ENCODE measurements around the gene VMO1. TPM values are rescaled to one million over a fixed set of nuclear protein-coding genes. Genes with fewer than 3 reads are reported as not detected.

Gene VMO1
- total and polyA plus RNA-seq, 4 experiments from 2014 or later, result 0.50 TPM; not detected in 3

DNA sequence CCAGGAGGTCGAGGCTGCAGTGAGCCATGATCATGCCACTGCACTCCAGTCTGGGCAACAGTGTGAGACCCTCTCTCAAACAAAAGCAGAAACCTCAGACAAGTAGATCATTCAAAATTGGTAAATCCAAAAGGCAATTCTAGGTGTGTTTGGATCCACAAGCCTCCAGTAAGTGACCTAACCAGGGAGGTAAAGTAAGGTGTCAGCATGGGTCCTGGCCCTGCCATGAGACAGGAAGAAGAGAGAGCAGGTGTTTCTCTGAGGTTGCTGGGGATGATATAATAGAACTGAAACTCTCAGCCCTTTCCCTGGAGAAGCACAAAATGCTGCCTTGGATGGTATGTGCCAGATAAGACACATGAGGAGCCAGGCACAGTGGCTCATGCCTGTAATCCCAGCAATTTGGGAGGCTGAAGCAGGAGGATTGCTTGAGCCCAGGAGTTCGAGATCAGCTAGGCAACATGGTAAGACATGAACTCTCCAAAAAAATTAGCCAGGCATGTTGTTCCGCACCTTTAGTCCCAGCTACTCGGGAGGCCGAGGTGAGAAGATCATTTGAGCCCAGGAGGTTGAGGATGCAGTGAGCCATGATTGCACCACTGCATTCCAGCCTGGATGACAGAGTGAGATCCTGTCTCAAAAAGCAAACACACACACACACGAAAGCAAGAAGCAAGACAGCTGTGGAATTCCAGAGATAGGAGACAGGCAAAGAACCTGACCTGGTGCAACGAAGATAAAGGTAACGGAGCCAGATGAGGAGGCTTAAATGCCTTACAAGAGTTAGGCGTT lies 8.0 kb downstream of the VMO1 start:
- Mint-ChIP-seq H3K27ac (no peak overlapping the region), H3K27me3 (peaks cover 21 to 23% of the 10 kb centered on the region in 2 donors), H3K36me3 (no peaks in the 10 kb centered on the region), H3K9me3 (no peaks in the 10 kb centered on the region), H3K4me3 (no peak overlapping the region), H3K4me1 (peaks cover 0 to 5% (median 2%) of the 10 kb centered on the region in 4 donors)
- no peak overlapping the region for H3K27ac ChIP-seq (ENCODE audit: low read depth, low read length)
- H3K4me1 ChIP-seq (ENCODE audit: insufficient read depth, low read length), result no peaks in the 10 kb centered on the region
- DNase-seq, result no peak
- no peaks in the 10 kb centered on the region for H3K9me3 ChIP-seq (ENCODE audit: control insufficient read depth in 1 of 2, low read length in 2 of 2)
- ChIA-PET POLR2A (ENCODE audit: partially characterized antibody) (no interaction called here), CTCF (ENCODE audit: partially characterized antibody) (interaction anchor here (0.9 kb wide), 2 partner anchors 125 to 131 kb away, joined by 3 to 5 read pairs; partner anchors contain the start of gene CHRNE)
- H3K36me3 ChIP-seq (ENCODE audit: insufficient read depth, low read length), result no peaks in the 10 kb centered on the region
- H3K4me3 ChIP-seq (ENCODE audit: low read length in 2 of 2), result no peak overlapping the region
- intact Hi-C loops (cut with micrococcal nuclease), result no loop called here
- H3K27me3 ChIP-seq (ENCODE audit: insufficient read depth, low read length), result peaks cover 6% of the 10 kb centered on the region

DNA sequence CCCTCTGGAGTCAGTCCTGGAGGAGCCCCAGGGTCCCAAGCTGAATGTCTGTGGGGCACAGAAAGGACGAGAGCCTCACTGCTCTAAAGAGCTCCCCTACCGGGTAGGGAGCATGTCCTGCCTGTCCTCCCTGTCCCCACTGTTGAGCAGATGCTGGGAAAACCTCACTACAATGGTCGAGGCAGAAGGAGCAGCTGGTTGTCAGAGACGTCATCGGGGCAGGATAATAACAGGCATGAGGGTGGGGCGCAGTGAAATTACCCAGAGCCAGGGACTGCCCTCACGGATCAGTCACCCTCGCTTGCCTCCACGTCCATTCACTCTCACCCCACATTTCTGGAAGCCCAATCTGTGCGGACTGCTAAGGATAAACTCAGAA lies 13.9 kb downstream of the VMO1 start:
- Histone ChIP-seq H3K4me1 (ENCODE audit: insufficient read depth, low read length) (peaks cover 7% of the 10 kb centered on the region), H3K4me3 (ENCODE audit: low read length in 2 of 2) (no peak overlapping the region), H3K36me3 (ENCODE audit: insufficient read depth, low read length) (no peaks in the 10 kb centered on the region), H3K27ac (ENCODE audit: low read depth, low read length) (no peak overlapping the region), H3K27me3 (ENCODE audit: insufficient read depth, low read length) (no peaks in the 10 kb centered on the region), H3K9me3 (ENCODE audit: control insufficient read depth in 1 of 2, low read length in 2 of 2) (no peaks in the 10 kb centered on the region)
- Mint-ChIP-seq H3K4me1 (peaks cover 7 to 15% (median 9%) of the 10 kb centered on the region in 4 donors), H3K4me3 (no peak overlapping the region), H3K36me3 (no peaks in the 10 kb centered on the region), H3K27ac (no peak overlapping the region), H3K27me3 (peaks cover 1 to 7% of the 10 kb centered on the region in 2 donors), H3K9me3 (no peaks in the 10 kb centered on the region)
- intact Hi-C loops (cut with micrococcal nuclease), result no loop called here
- POLR2A ChIA-PET (ENCODE audit: partially characterized antibody), result interaction anchor here (1.0 to 2.1 kb wide), 2 partner anchors 17 to 128 kb away, joined by 4 to 9 read pairs; partner anchors contain the start of genes C17orf107 and GLTPD2
- DNase-seq, result no peak
- CTCF ChIA-PET (ENCODE audit: partially characterized antibody), result interaction anchor here (2.1 kb wide), 1 partner anchor 18 kb away, joined by 8 read pairs; no protein-coding TSS in a partner anchor

DNA sequence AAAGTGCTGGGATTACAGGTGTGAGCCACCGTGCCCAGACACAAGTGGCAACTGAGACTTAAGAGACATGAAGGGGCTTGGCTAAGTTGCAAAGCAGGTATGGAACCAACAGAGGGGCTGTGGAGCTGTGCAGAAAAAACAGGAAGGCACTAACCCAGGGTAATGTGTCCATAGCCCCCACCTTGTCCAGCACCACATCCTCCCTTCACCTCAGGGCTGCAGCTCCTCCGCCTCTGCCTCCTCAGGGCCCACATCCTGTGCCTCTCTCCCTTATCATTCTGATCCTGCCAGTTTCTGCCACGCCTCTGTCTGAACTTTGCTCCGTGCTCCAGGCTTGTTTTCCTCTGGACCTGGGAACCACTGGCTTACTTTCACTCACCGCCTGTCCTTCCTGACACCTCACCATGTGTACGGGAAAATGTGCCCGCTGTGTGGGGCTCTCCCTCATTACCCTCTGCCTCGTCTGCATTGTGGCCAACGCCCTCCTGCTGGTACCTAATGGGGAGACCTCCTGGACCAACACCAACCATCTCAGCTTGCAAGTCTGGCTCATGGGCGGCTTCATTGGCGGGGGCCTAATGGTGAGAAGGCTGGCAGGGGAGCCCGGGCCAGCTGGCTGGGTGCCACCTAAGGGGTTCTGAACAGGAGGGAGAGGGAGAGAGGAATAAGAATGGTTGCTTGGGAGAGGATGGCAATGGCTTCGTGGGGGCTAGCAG lies 14.5 kb downstream of the VMO1 start, which contains the start of gene TM4SF5:
TM4SF5 (plus strand) TSS at position 368 of the 716 bp plus-strand sequence; CDS start at position 405, 37 bp downstream.
- Histone ChIP-seq H3K9me3 (ENCODE audit: control insufficient read depth in 1 of 2, low read length in 2 of 2) (no peaks in the 10 kb centered on the region), H3K27ac (ENCODE audit: low read depth, low read length) (no peak within 1 kb of the TSS), H3K4me3 (ENCODE audit: low read length in 2 of 2) (no peak within 1 kb of the TSS), H3K36me3 (ENCODE audit: insufficient read depth, low read length) (no peaks in the 10 kb centered on the region), H3K4me1 (ENCODE audit: insufficient read depth, low read length) (peaks cover 7% of the 10 kb centered on the region), H3K27me3 (ENCODE audit: insufficient read depth, low read length) (no peaks in the 10 kb centered on the region)
- ChIA-PET POLR2A (ENCODE audit: partially characterized antibody) (interaction anchor here (0.6 to 2.1 kb wide), 3 partner anchors 18 to 274 kb away, joined by 4 to 9 read pairs (median 4); partner anchors contain the start of genes C17orf107 and GLTPD2), CTCF (ENCODE audit: partially characterized antibody) (interaction anchor here (2.1 kb wide), 1 partner anchor 19 kb away, joined by 8 read pairs; no protein-coding TSS in a partner anchor)
- H3K36me3 Mint-ChIP-seq, result no peaks in the 10 kb centered on the region
- H3K4me1 Mint-ChIP-seq, result peaks cover 7 to 15% (median 9%) of the 10 kb centered on the region in 4 donors
- peak within 1 kb of the TSS in 2 of 8 donors; percentile 40 to 58 for H3K4me3 Mint-ChIP-seq
- H3K27ac Mint-ChIP-seq, result peak within 1 kb of the TSS in 1 of 7 donors; percentile 62
- intact Hi-C loops (cut with micrococcal nuclease), result no loop called here
- no peak for DNase-seq
- peaks cover 1 to 7% of the 10 kb centered on the region in 2 donors for H3K27me3 Mint-ChIP-seq
- H3K9me3 Mint-ChIP-seq, result no peaks in the 10 kb centered on the region

DNA sequence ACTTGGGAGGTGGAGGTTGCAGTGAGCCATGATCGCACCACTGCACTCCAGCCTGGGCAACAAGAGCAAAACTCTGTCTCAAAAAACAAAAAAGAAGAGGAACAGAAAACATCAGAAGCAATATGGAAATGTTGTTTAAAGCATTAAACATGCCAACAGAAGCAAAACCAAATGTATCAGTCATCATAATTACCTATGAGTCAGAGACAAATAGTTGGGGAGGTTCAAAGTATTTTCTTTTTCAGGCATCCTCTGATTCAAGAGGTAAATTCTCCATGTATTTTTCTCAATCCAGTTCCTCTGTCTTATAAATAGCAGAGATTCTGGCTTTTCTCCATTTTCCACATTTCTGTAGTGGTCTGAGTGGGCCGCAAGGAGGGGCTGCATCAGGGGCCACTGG lies 16.5 kb downstream of the VMO1 start:
- H3K9me3 Mint-ChIP-seq, result no peaks in the 10 kb centered on the region
- ChIA-PET POLR2A (ENCODE audit: partially characterized antibody) (no interaction called here), CTCF (ENCODE audit: partially characterized antibody) (no interaction called here)
- Histone ChIP-seq H3K4me1 (ENCODE audit: insufficient read depth, low read length) (peaks cover 7% of the 10 kb centered on the region), H3K9me3 (ENCODE audit: control insufficient read depth in 1 of 2, low read length in 2 of 2) (no peaks in the 10 kb centered on the region), H3K27ac (ENCODE audit: low read depth, low read length) (no peak overlapping the region), H3K36me3 (ENCODE audit: insufficient read depth, low read length) (no peaks in the 10 kb centered on the region), H3K27me3 (ENCODE audit: insufficient read depth, low read length) (no peaks in the 10 kb centered on the region), H3K4me3 (ENCODE audit: low read length in 2 of 2) (no peak overlapping the region)
- peaks cover 7 to 15% (median 9%) of the 10 kb centered on the region in 4 donors for H3K4me1 Mint-ChIP-seq
- no peak overlapping the region for H3K4me3 Mint-ChIP-seq
- DNase-seq, result no peak
- peaks cover 2 to 7% of the 10 kb centered on the region in 2 donors for H3K27me3 Mint-ChIP-seq
- no peaks in the 10 kb centered on the region for H3K36me3 Mint-ChIP-seq
- intact Hi-C loops (cut with micrococcal nuclease), result no loop called here
- no peak overlapping the region for H3K27ac Mint-ChIP-seq

DNA sequence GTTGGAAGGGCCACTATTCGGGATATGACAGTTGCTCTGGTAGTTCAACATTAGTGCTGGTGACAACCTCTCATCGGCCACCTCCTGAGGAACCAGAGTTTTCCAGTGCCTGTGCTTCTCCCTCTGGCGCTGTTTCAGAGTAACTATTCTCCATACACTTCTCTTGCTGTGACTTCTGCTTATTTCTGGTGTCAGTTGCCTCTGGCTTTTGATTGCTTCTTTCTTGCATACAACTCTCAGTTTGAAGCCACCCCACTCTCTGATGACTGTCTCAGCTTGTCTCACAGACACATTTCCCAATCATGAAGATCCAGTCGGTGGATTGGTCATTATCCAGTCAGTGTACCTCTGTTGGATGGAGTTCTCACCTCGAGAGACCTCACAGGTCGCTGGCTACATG lies 17.9 kb downstream of the VMO1 start:
- H3K27me3 Mint-ChIP-seq, result peaks cover 2 to 6% of the 10 kb centered on the region in 2 donors
- H3K27ac Mint-ChIP-seq, result peak overlapping the region in 1 of 7 donors; percentile 28
- Histone ChIP-seq H3K4me1 (ENCODE audit: insufficient read depth, low read length) (peaks cover 7% of the 10 kb centered on the region), H3K4me3 (ENCODE audit: low read length in 2 of 2) (no peak overlapping the region), H3K36me3 (ENCODE audit: insufficient read depth, low read length) (no peaks in the 10 kb centered on the region), H3K27me3 (ENCODE audit: insufficient read depth, low read length) (no peaks in the 10 kb centered on the region), H3K27ac (ENCODE audit: low read depth, low read length) (no peak overlapping the region), H3K9me3 (ENCODE audit: control insufficient read depth in 1 of 2, low read length in 2 of 2) (no peaks in the 10 kb centered on the region)
- peaks cover 7 to 11% (median 8%) of the 10 kb centered on the region in 4 donors for H3K4me1 Mint-ChIP-seq
- no peaks in the 10 kb centered on the region for H3K9me3 Mint-ChIP-seq
- intact Hi-C loops (cut with micrococcal nuclease), result no loop called here
- POLR2A ChIA-PET (ENCODE audit: partially characterized antibody), result no interaction called here
- no peak for DNase-seq
- CTCF ChIA-PET (ENCODE audit: partially characterized antibody), result no interaction called here
- no peak overlapping the region for H3K4me3 Mint-ChIP-seq
- no peaks in the 10 kb centered on the region for H3K36me3 Mint-ChIP-seq

- Histone ChIP-seq H3K4me1 (ENCODE audit: insufficient read depth, low read length) (peaks cover 6% of the 10 kb centered on the region), H3K36me3 (ENCODE audit: insufficient read depth, low read length) (no peaks in the 10 kb centered on the region), H3K27ac (ENCODE audit: low read depth, low read length) (no peak overlapping the region), H3K27me3 (ENCODE audit: insufficient read depth, low read length) (no peaks in the 10 kb centered on the region), H3K9me3 (ENCODE audit: control insufficient read depth in 1 of 2, low read length in 2 of 2) (no peaks in the 10 kb centered on the region), H3K4me3 (ENCODE audit: low read length in 2 of 2) (no peak overlapping the region)
- Mint-ChIP-seq H3K4me1 (peaks cover 4 to 9% (median 6%) of the 10 kb centered on the region in 4 donors), H3K27me3 (peaks cover 5 to 6% of the 10 kb centered on the region in 2 donors), H3K4me3 (no peak overlapping the region), H3K27ac (no peak overlapping the region), H3K36me3 (no peaks in the 10 kb centered on the region), H3K9me3 (no peaks in the 10 kb centered on the region)
- intact Hi-C loops (cut with micrococcal nuclease), result no loop called here
- ChIA-PET CTCF (ENCODE audit: partially characterized antibody) (no interaction called here), POLR2A (ENCODE audit: partially characterized antibody) (no interaction called here)
- no peak for DNase-seq
Measured at GRCh38 chr17:4766723-4767122, 19.4 kb downstream of the VMO1 start.

DNA sequence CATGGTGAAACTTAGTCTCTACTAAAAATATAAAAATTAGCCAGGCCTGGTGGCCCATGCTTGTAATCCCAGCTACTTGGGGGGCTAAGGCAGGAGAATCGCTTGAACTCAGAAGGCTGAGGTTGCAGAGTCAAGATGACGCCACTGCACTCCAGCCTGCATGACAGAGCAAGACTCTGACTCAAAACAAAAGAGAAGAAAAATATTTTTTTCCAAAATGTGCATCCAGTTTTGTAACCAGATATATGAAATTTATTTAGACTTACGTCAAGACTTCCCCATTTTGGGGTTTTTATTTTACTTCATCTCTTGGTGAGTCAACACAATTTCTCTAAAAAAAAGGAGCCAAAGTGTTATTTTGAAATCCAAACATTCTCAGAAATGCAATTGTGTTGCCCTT lies 20.0 kb downstream of the VMO1 start:
- intact Hi-C loops (cut with micrococcal nuclease), result no loop called here
- no peak for DNase-seq
- no peak overlapping the region for H3K27ac Mint-ChIP-seq
- H3K4me1 ChIP-seq (ENCODE audit: insufficient read depth, low read length), result peaks cover under 1% of the 10 kb centered on the region
- no peaks in the 10 kb centered on the region for H3K9me3 Mint-ChIP-seq
- ChIA-PET POLR2A (ENCODE audit: partially characterized antibody) (no interaction called here), CTCF (ENCODE audit: partially characterized antibody) (no interaction called here)
- no peak overlapping the region for H3K27ac ChIP-seq (ENCODE audit: low read depth, low read length)
- H3K27me3 ChIP-seq (ENCODE audit: insufficient read depth, low read length), result no peaks in the 10 kb centered on the region
- H3K36me3 ChIP-seq (ENCODE audit: insufficient read depth, low read length), result no peaks in the 10 kb centered on the region
- peaks cover 0 to 4% (median 2%) of the 10 kb centered on the region in 4 donors for H3K4me1 Mint-ChIP-seq
- H3K36me3 Mint-ChIP-seq, result no peaks in the 10 kb centered on the region
- peaks cover 5 to 6% of the 10 kb centered on the region in 2 donors for H3K27me3 Mint-ChIP-seq
- H3K4me3 ChIP-seq (ENCODE audit: low read length in 2 of 2), result no peak overlapping the region
- H3K4me3 Mint-ChIP-seq, result no peak overlapping the region
- H3K9me3 ChIP-seq (ENCODE audit: control insufficient read depth in 1 of 2, low read length in 2 of 2), result no peaks in the 10 kb centered on the region
